Testis (tissue), 2 donors: ENCODE results near the gene CETP.

ENCODE experiments used
- CTCF ChIP-seq, 3 experiments: fragments of 450-650 bp in 2 of 3; fragments of 200-600 bp in 1 of 3; sonication (generic) in 1 of 3; IDR thresholded peaks; one replicate each; pipeline ENCODE4 v1.5.1; 2016 to 2019; ENCODE audit warnings: antibody characterized with exemption in 3 of 3, mild to moderate bottlenecking in 2 of 3, moderate library complexity in 1 of 3
- POLR2A ChIP-seq: fragments of 450-650 bp; IDR thresholded peaks from one replicate; pipeline ENCODE4 v1.6.1; 2017; ENCODE audit warnings: antibody characterized with exemption, mild to moderate bottlenecking, moderate library complexity

DNA sequence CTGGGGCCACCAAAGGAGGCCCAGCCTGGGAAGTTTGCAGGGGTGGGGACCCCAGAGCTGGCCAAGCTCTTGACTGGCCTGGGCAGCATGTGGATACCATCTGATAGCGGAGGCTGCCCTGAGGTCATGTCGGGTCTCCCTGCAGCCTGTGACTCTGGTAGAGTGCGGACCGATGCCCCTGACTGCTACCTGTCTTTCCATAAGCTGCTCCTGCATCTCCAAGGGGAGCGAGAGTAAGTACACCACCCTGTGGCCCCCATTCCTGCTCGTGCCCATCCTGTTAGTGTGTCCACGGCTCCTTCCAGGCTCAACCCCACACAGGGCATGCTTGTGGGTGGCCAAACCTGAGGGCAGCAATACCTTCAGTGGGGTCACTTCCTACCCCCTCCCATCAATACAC lies 8.0 kb downstream of the CETP start:
- TF ChIP-seq CTCF (IDR thresholded peaks at IDR 0.05) (no peak), POLR2A (no peak)
